HepG2 (cell line): ENCODE results near the gene SMYD1. TPM values are rescaled to one million over a fixed set of nuclear protein-coding genes. Genes with fewer than 3 reads are reported as not detected.
A peak's percentile ranks its signal among the peaks of the same experiment; 100 is the strongest.

Experiments
- KMT2A ChIP-seq: sonication (generic); formaldehyde crosslinking; IDR thresholded peaks from 2 replicates; pipeline ENCODE4 v1.4.0; 2020; ENCODE audit warnings: missing genetic modification reagents
- NFAT5 ChIP-seq: sonication (generic); formaldehyde crosslinking; IDR thresholded peaks from 2 replicates; pipeline ENCODE4 v1.4.0; 2020; ENCODE audit warnings: missing genetic modification reagents
- NPAS2 ChIP-seq: sonication (generic); formaldehyde crosslinking; IDR thresholded peaks from 2 replicates; pipeline ENCODE4 v1.8.0; 2022; ENCODE audit warnings: mild to moderate bottlenecking, missing genetic modification reagents, borderline replicate concordance
- NR2F2 ChIP-seq: IDR thresholded peaks from 2 replicates; pipeline ENCODE4 v1.6.1; 2012; ENCODE audit warnings: low read depth, inconsistent platforms, borderline replicate concordance
- TCF12 ChIP-seq, 2 experiments: fragments of 450-650 bp in 1 of 2; sonication (generic) in 1 of 2; formaldehyde crosslinking in 1 of 2; IDR thresholded peaks; 2 replicates each; pipeline versions ENCODE4 v1.6.1 to v1.8.0; 2017 to 2022; ENCODE audit warnings: antibody characterized with exemption in 1 of 2, mild to moderate bottlenecking in 1 of 2, missing genetic modification reagents in 1 of 2, moderate library complexity in 1 of 2
- ZNF274 ChIP-seq: sonication (generic); formaldehyde crosslinking; IDR thresholded peaks from 2 replicates; pipeline ENCODE4 v1.5.1; 2020; ENCODE audit warnings: mild to moderate bottlenecking, missing genetic modification reagents
- ZNF280D ChIP-seq: sonication (generic); formaldehyde crosslinking; IDR thresholded peaks from 2 replicates; pipeline ENCODE4 v1.5.1; 2020; ENCODE audit warnings: mild to moderate bottlenecking, missing genetic modification reagents
- ZNF772 ChIP-seq: sonication (generic); formaldehyde crosslinking; IDR thresholded peaks from 2 replicates; pipeline ENCODE4 v1.5.0; 2020; ENCODE audit warnings: mild to moderate bottlenecking, missing genetic modification reagents
- polyA plus RNA-seq, 8 experiments: library from polyadenylated mRNA; depleted of rRNA in 3 of 8; stranded (reverse) in 7 of 8; unstranded in 1 of 8; fragments of >200 nt; fragmentation: Illumina TruSeq in 4 of 8; extraction: Trizol in 4 of 8; gene quantifications; 2 replicates each; pipeline versions ENCODE4 v1.2.1 to v1.2.3, GENCODE V29; 2011 to 2016; ENCODE audit warnings: low read depth in 4 of 8, missing spikeins in 1 of 8, mixed read lengths in 1 of 8; ENCODE audit not compliant: insufficient read depth in 1 of 8
- total RNA-seq, 5 experiments: library from RNA; depleted of rRNA; stranded (reverse); fragments of >200 nt; fragmentation: Illumina TruSeq; extraction: Trizol; gene quantifications; 2 replicates each; pipeline ENCODE4 v1.2.3, GENCODE V29; 2016; ENCODE audit warnings: low read depth in 1 of 5
- TF ChIP-seq, protein P1 (sequence below): sonication (generic); formaldehyde crosslinking; IDR thresholded peaks from 2 replicates; pipeline ENCODE4 v1.8.0; 2022; ENCODE audit warnings: missing genetic modification reagents, mild to moderate bottlenecking, moderate library complexity, borderline replicate concordance
- TF ChIP-seq, protein P2 (sequence below): sonication (generic); formaldehyde crosslinking; IDR thresholded peaks from 2 replicates; pipeline ENCODE4 v1.4.0; 2020; ENCODE audit warnings: missing genetic modification reagents

Gene SMYD1
- total and polyA plus RNA-seq, 2 of the 13 experiments (the other 11 are each of a cell fraction or from before 2014, with no cell fraction given): not detected

DNA sequence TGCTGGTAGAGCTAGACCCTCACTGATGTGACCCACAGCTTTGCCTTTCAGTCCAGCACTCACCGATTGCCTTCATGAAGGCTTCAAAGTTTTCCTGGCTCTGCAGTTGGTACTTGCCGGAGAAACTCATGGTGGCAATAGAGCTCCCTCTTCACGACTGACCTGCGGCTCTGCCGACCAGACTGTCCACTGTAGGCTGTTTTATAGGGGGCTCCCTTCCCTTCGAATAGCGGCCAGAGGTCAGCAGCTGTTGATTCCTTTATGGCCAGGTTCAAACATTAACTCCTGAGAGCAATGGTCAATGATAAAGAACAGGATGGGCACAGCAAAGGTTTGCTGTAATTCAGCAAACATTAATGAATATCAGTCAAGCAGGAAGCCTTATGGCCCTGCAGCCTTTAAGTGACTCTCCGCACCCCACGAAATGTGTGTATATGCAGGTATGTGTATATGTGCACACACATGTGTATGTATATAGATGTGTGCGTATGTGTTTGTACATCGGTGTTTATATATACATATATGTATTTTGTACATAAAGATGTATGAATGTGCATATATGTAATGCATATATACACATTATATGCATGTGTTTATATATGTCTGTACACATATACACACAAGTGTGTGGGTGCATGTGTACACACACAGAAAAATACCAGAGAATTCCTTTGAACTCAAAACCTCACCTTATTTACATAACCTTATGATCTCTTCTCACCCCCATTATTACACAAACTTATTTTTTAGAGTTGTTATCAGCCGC is 60.4 kb downstream of the SMYD1 start, which contains the start of gene FABP1 (continued):
- TF ChIP-seq, protein P1, sequence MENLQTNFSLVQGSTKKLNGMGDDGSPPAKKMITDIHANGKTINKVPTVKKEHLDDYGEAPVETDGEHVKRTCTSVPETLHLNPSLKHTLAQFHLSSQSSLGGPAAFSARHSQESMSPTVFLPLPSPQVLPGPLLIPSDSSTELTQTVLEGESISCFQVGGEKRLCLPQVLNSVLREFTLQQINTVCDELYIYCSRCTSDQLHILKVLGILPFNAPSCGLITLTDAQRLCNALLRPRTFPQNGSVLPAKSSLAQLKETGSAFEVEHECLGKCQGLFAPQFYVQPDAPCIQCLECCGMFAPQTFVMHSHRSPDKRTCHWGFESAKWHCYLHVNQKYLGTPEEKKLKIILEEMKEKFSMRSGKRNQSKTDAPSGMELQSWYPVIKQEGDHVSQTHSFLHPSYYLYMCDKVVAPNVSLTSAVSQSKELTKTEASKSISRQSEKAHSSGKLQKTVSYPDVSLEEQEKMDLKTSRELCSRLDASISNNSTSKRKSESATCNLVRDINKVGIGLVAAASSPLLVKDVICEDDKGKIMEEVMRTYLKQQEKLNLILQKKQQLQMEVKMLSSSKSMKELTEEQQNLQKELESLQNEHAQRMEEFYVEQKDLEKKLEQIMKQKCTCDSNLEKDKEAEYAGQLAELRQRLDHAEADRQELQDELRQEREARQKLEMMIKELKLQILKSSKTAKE (CRISPR knock-in tag): peak; percentile 81
- TF ChIP-seq, protein P2, sequence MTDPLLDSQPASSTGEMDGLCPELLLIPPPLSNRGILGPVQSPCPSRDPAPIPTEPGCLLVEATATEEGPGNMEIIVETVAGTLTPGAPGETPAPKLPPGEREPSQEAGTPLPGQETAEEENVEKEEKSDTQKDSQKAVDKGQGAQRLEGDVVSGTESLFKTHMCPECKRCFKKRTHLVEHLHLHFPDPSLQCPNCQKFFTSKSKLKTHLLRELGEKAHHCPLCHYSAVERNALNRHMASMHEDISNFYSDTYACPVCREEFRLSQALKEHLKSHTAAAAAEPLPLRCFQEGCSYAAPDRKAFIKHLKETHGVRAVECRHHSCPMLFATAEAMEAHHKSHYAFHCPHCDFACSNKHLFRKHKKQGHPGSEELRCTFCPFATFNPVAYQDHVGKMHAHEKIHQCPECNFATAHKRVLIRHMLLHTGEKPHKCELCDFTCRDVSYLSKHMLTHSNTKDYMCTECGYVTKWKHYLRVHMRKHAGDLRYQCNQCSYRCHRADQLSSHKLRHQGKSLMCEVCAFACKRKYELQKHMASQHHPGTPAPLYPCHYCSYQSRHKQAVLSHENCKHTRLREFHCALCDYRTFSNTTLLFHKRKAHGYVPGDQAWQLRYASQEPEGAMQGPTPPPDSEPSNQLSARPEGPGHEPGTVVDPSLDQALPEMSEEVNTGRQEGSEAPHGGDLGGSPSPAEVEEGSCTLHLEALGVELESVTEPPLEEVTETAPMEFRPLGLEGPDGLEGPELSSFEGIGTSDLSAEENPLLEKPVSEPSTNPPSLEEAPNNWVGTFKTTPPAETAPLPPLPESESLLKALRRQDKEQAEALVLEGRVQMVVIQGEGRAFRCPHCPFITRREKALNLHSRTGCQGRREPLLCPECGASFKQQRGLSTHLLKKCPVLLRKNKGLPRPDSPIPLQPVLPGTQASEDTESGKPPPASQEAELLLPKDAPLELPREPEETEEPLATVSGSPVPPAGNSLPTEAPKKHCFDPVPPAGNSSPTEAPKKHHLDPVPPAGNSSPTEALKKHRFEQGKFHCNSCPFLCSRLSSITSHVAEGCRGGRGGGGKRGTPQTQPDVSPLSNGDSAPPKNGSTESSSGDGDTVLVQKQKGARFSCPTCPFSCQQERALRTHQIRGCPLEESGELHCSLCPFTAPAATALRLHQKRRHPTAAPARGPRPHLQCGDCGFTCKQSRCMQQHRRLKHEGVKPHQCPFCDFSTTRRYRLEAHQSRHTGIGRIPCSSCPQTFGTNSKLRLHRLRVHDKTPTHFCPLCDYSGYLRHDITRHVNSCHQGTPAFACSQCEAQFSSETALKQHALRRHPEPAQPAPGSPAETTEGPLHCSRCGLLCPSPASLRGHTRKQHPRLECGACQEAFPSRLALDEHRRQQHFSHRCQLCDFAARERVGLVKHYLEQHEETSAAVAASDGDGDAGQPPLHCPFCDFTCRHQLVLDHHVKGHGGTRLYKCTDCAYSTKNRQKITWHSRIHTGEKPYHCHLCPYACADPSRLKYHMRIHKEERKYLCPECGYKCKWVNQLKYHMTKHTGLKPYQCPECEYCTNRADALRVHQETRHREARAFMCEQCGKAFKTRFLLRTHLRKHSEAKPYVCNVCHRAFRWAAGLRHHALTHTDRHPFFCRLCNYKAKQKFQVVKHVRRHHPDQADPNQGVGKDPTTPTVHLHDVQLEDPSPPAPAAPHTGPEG (CRISPR knock-in tag): peak; percentile 91
- TF ChIP-seq NFAT5 (CRISPR knock-in tag) (peak; percentile 79; the same call in 1 of the 2 replicates), ZNF772 (CRISPR knock-in tag) (peak; percentile 90; the same call in 1 of the 2 replicates), NR2F2 (peak; percentile 97), TCF12 (IDR thresholded peaks at IDR 0.05) (no peak), TCF12 (CRISPR knock-in tag; IDR thresholded peaks at IDR 0.05) (0 out of 2 replicates have a peak, but pooled peaks have one; percentile 27), NPAS2 (CRISPR knock-in tag) (no peak), KMT2A (CRISPR knock-in tag) (peak; percentile 75), ZNF274 (CRISPR knock-in tag) (peak; percentile 76), ZNF280D (peak; percentile 82; the same call in 1 of the 2 replicates)
